CD4-positive, CD25-positive, alpha-beta regulatory T cell (primary cell): ENCODE results near the gene KNTC1. TPM values are rescaled to one million over a fixed set of nuclear protein-coding genes. Genes with fewer than 3 reads are reported as not detected.
A peak's percentile ranks its signal among the peaks of the same experiment; 100 is the strongest.
"Not testable (repeated sequence)": the region's sequence is repeated elsewhere in the genome, so short reads cannot be mapped to it uniquely, and the experiment has no call there.

Source experiments
- ATAC-seq, 2 donors: fragments of 150-1000 bp; cut with Tn5 transposase; one replicate each; pipeline ENCODE4 v1.10.0; 2021; ENCODE audit warnings: low read depth in 2 of 2, moderate number of reproducible peaks in 2 of 2, moderate library complexity in 1 of 2
- DNase-seq, 3 donors: peaks; one replicate each; pipeline versions ENCODE4 v3.0.0 to v3.0.0-alpha.2; 2012 to 2022; ENCODE audit warnings: mixed read lengths in 1 of 3
- H3K27ac ChIP-seq: one replicate; pipeline ENCODE4 v1.7.0; 2013; ENCODE audit warnings: mild to moderate bottlenecking, low read length; ENCODE audit not compliant: insufficient read depth, poor library complexity, severe bottlenecking
- H3K27me3 ChIP-seq: one replicate; pipeline ENCODE4 v1.7.0; 2013; ENCODE audit warnings: low read length; ENCODE audit not compliant: control insufficient read depth, insufficient read depth
- H3K36me3 ChIP-seq: one replicate; pipeline ENCODE4 v1.7.0; 2013; ENCODE audit warnings: mild to moderate bottlenecking, low read length, moderate library complexity; ENCODE audit not compliant: control insufficient read depth, insufficient read depth
- H3K4me1 ChIP-seq: 2 replicates; pipeline ENCODE4 v1.7.0; 2013; ENCODE audit warnings: mild to moderate bottlenecking, low read length; ENCODE audit not compliant: insufficient read depth, control insufficient read depth, poor library complexity, severe bottlenecking
- H3K4me3 ChIP-seq: one replicate; pipeline ENCODE4 v1.7.0; 2013; ENCODE audit warnings: low read depth, mild to moderate bottlenecking, low read length, moderate library complexity
- H3K9me3 ChIP-seq, 2 experiments: 1 replicate in 1 of 2; 2 replicates in 1 of 2; pipeline ENCODE4 v1.7.0; 2013; ENCODE audit warnings: low read length in 2 of 2, mild to moderate bottlenecking in 1 of 2, moderate library complexity in 1 of 2; ENCODE audit not compliant: control insufficient read depth in 2 of 2
- H3K27ac Mint-ChIP-seq, 3 donors: one replicate each; pipeline ENCODE4 v1.8.0; 2020 to 2022; ENCODE audit warnings: mild to moderate bottlenecking in 3 of 3, mixed read lengths in 3 of 3, moderate library complexity in 2 of 3
- H3K27me3 Mint-ChIP-seq: one replicate; pipeline ENCODE4 v1.8.0; 2022; ENCODE audit warnings: mild to moderate bottlenecking, mixed read lengths
- H3K36me3 Mint-ChIP-seq: one replicate; pipeline ENCODE4 v1.8.0; 2020; ENCODE audit warnings: mixed read lengths
- H3K4me1 Mint-ChIP-seq, 4 donors: one replicate each; pipeline ENCODE4 v1.8.0; 2020 to 2022; ENCODE audit warnings: mixed read lengths in 4 of 4, mild to moderate bottlenecking in 1 of 4
- H3K4me3 Mint-ChIP-seq, 4 donors: one replicate each; pipeline ENCODE4 v1.8.0; 2020 to 2022; ENCODE audit warnings: mild to moderate bottlenecking in 4 of 4, mixed read lengths in 4 of 4, moderate library complexity in 3 of 4
- H3K9me3 Mint-ChIP-seq, 7 donors: one replicate each; pipeline ENCODE4 v1.8.0; 2020 to 2022; ENCODE audit warnings: mixed read lengths in 7 of 7, mild to moderate bottlenecking in 3 of 7, moderate library complexity in 2 of 7
- polyA plus RNA-seq, 4 donors: library from polyadenylated mRNA; unstranded; fragments of 300-500 nt; fragmentation: Illumina TruSeq; gene quantifications; one replicate each; pipeline ENCODE4 v1.2.3, GENCODE V29; 2021
- total RNA-seq: library from RNA; stranded (reverse); gene quantifications from one replicate; pipeline ENCODE4 v1.2.3, GENCODE V29; 2022

KNTC1 gene
- total and polyA plus RNA-seq, 5 donors from 2014 or later = 2.1 to 27.8 (median 4.0) TPM

DNA sequence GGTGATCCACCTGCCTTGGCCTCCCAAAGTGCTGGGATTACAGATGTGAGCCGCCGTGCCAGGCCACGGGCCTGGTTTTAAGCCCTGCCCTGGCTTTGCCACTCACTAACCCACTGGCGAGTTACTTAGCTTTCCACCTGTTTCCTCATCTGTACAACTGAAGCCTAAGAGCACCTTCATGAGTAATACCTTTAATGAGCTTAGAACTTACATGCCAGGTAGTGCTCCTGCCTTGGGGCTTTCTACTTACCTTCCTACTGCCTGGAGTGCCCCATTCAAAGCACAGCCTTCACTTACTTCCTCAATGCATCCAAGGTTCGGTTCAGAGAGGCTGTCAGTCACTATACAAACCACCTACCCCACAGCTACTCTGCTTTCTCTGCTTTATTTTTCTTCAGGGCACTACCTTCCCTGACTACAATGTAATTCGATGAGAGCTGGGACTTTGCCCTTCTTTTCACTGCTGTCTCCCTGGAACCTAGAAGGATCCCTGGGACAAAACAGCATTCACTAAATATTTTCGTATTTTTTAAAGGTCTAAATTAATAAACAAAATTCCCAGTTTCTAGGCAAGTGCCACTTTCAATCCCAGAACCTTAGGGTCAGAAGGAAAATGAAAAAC lies 40.1 kb upstream of the KNTC1 start:
- peaks cover 80% of the 10 kb centered on the region for H3K36me3 ChIP-seq
- Mint-ChIP-seq H3K27me3 (no peaks in the 10 kb centered on the region), H3K4me3 (no peak overlapping the region), H3K27ac (no peak overlapping the region), H3K36me3 (peaks cover 49% of the 10 kb centered on the region), H3K4me1 (peaks cover 5 to 15% (median 13%) of the 10 kb centered on the region in 4 donors), H3K9me3 (no peaks in the 10 kb centered on the region)
- no peaks in the 10 kb centered on the region for H3K4me1 ChIP-seq
- no peaks in the 10 kb centered on the region for H3K9me3 ChIP-seq
- DNase-seq (no peak), ATAC-seq (no peak)
- H3K27ac ChIP-seq = no peak overlapping the region
- no peak overlapping the region for H3K4me3 ChIP-seq
- H3K27me3 ChIP-seq = no peaks in the 10 kb centered on the region

GRCh38 chr12:122487807-122488206 lies 39.2 kb upstream of the KNTC1 start:
- not testable (repeated sequence) for H3K9me3 ChIP-seq, H3K4me3 ChIP-seq, H3K27me3 Mint-ChIP-seq, H3K4me3 Mint-ChIP-seq, H3K27ac ChIP-seq, H3K4me1 ChIP-seq, H3K27me3 ChIP-seq, DNase-seq, ATAC-seq, H3K9me3 Mint-ChIP-seq
- Mint-ChIP-seq H3K36me3 (peaks cover 53% of the 10 kb centered on the region), H3K4me1 (peaks cover 12 to 19% (median 17%) of the 10 kb centered on the region in 4 donors), H3K27ac (peak overlapping the region in 1 of 3 donors; percentile 7)
- H3K36me3 ChIP-seq = peaks cover 80% of the 10 kb centered on the region

- H3K27me3 ChIP-seq = no peaks in the 10 kb centered on the region
- ATAC-seq (no peak), DNase-seq (no peak)
- peaks cover 71% of the 10 kb centered on the region for H3K36me3 ChIP-seq
- H3K9me3 ChIP-seq = no peaks in the 10 kb centered on the region
- no peaks in the 10 kb centered on the region for H3K9me3 Mint-ChIP-seq
- H3K4me1 ChIP-seq = no peaks in the 10 kb centered on the region
- no peak overlapping the region for H3K27ac ChIP-seq
- no peaks in the 10 kb centered on the region for H3K27me3 Mint-ChIP-seq
- no peak overlapping the region for H3K4me3 ChIP-seq
- H3K4me1 Mint-ChIP-seq = peaks cover 12 to 18% (median 15%) of the 10 kb centered on the region in 4 donors
- peaks cover 42% of the 10 kb centered on the region for H3K36me3 Mint-ChIP-seq
- peak overlapping the region in 2 of 3 donors; percentile 36 to 83 for H3K27ac Mint-ChIP-seq
- H3K4me3 Mint-ChIP-seq = no peak overlapping the region
Observed at GRCh38 chr12:122489038-122489437, 38.0 kb upstream of the KNTC1 start.

DNA sequence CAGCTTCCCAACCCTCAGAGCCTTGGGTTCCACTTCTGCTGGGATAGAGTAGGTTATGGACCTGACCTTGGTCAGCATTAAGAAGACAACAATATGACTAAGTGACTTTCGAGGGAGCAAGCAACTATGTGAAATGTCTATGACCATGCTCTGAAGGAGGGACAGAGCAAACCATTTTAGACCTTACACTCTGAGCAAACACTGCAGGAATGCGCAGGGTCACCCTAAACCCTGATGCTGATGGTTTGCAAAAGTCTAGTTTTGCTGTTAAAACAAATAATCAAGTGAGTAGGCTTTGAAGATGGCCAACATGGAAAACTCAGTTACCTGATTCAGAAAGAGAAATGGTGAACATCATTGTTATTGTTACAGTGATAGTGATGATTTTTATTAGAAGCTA lies 35.1 kb upstream of the KNTC1 start:
- H3K27ac Mint-ChIP-seq = peak overlapping the region in 1 of 3 donors; percentile 57

GRCh38 chr12:122493222-122493621 lies 33.8 kb upstream of the KNTC1 start:
- H3K4me3 ChIP-seq, H3K27ac ChIP-seq, ATAC-seq, H3K9me3 Mint-ChIP-seq, H3K27me3 Mint-ChIP-seq, H3K27me3 ChIP-seq, DNase-seq, H3K9me3 ChIP-seq, H3K4me3 Mint-ChIP-seq: not testable (repeated sequence)
- Mint-ChIP-seq H3K36me3 (peaks cover 30% of the 10 kb centered on the region), H3K4me1 (peaks cover 11 to 38% (median 23%) of the 10 kb centered on the region in 4 donors), H3K27ac (peak overlapping the region in 1 of 3 donors; percentile 14)
- H3K4me1 ChIP-seq = peaks cover 12% of the 10 kb centered on the region
- H3K36me3 ChIP-seq = peaks cover 44% of the 10 kb centered on the region

More for the DNA sequence above, 35.1 kb upstream of the KNTC1 start:
- Histone ChIP-seq H3K9me3 (no peaks in the 10 kb centered on the region), H3K27ac (no peak overlapping the region), H3K4me1 (peaks cover under 1% of the 10 kb centered on the region), H3K36me3 (peaks cover 56% of the 10 kb centered on the region), H3K4me3 (no peak overlapping the region), H3K27me3 (no peaks in the 10 kb centered on the region)
- Mint-ChIP-seq H3K4me3 (no peak overlapping the region), H3K27me3 (no peaks in the 10 kb centered on the region), H3K9me3 (no peaks in the 10 kb centered on the region), H3K4me1 (peaks cover 11 to 30% (median 20%) of the 10 kb centered on the region in 4 donors), H3K36me3 (peaks cover 35% of the 10 kb centered on the region)
- no peak for ATAC-seq
- DNase-seq = no peak

DNA sequence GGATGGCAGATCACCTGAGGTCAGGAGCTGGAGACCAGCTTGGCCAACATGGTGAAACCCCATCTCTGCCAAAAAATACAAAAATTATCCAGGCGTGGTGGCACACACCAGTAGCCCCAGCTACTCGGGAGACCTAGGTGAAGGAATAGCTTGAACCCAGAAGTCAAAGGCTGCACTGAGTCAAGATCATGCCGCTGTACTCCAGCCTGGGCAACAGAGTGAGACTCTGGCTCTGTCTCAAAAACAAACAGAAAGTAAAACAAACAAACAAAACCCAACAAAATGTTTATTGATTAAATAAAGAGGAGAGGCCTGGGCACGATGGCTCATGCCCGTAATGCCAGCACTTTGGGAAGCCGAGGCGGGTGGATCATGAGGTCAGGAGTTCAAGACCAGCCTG lies 31.8 kb upstream of the KNTC1 start:
- no peak for ATAC-seq
- Mint-ChIP-seq H3K27me3 (no peaks in the 10 kb centered on the region), H3K4me1 (peaks cover 24 to 57% (median 35%) of the 10 kb centered on the region in 4 donors), H3K9me3 (no peaks in the 10 kb centered on the region), H3K36me3 (peaks cover 23% of the 10 kb centered on the region), H3K4me3 (peak overlapping the region in 3 of 4 donors; percentile 19 to 54 (median 43)), H3K27ac (peak overlapping the region in 1 of 3 donors; percentile 62)
- no peak overlapping the region for H3K4me3 ChIP-seq
- no peak for DNase-seq
- peaks cover 32% of the 10 kb centered on the region for H3K4me1 ChIP-seq
- no peak overlapping the region for H3K27ac ChIP-seq
- H3K9me3 ChIP-seq = no peaks in the 10 kb centered on the region
- H3K36me3 ChIP-seq = peaks cover 26% of the 10 kb centered on the region
- H3K27me3 ChIP-seq = no peaks in the 10 kb centered on the region

DNA sequence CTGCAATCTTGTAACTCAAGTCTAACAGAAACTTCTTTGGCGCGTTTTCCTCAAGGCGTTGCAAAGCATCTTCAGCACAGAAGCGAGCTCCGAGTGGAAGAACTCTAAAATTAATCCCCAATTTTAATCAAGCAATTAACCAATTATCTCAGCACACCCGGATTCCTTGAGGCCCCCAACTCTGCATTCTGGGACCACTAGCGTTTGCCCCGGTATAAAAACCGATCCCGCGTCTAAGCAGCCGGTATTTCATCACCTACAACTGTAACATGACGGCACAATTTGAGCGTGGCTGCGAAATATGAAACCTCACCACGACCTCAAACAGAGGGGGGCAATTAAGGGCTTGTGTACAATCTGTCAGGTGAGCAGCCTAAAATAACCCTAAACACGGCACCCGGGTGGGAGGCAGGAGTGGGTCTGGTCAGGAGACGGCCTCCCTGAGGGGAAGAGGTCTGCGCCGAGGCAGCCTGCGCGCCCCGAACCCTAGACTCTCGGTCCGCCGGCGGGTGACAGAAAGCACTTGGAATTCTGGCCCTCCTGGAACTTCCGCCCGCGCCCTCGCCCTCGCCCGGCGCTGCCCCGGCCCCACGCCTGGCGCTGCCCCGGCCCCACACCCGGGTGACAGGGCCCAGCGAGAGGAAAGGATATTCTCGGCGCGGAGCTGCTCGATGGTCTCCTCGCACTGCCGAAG lies 26.9 kb upstream of the KNTC1 start:
- H3K27ac Mint-ChIP-seq = peak overlapping the region; percentile 97 to 99 (median 99)
- DNase-seq (peak; percentile 24 to 66 (median 54)), ATAC-seq (peak; percentile 1 to 5)

More for the DNA sequence above, 26.9 kb upstream of the KNTC1 start:
- Mint-ChIP-seq H3K4me1 (peaks cover 18 to 57% (median 37%) of the 10 kb centered on the region in 4 donors), H3K4me3 (peak overlapping the region; percentile 85 to 99 (median 96)), H3K9me3 (no peaks in the 10 kb centered on the region), H3K27me3 (peaks cover 4% of the 10 kb centered on the region), H3K36me3 (peaks cover 18% of the 10 kb centered on the region)
- peak overlapping the region; percentile 94 for H3K27ac ChIP-seq
- no peaks in the 10 kb centered on the region for H3K27me3 ChIP-seq
- H3K4me3 ChIP-seq = peak overlapping the region; percentile 97
- no peaks in the 10 kb centered on the region for H3K9me3 ChIP-seq
- H3K4me1 ChIP-seq = peaks cover 47% of the 10 kb centered on the region
- peaks cover 22% of the 10 kb centered on the region for H3K36me3 ChIP-seq
